Sigmoid colon (tissue), 4 donors: ENCODE data around the gene ACOT12.

Experiments used
- POLR2A ChIP-seq, 2 donors: fragments of 450-650 bp; IDR thresholded peaks; one replicate each; pipeline ENCODE4 v1.6.1; 2016; ENCODE audit warnings: antibody characterized with exemption in 2 of 2, mild to moderate bottlenecking in 2 of 2, moderate library complexity in 2 of 2
- POLR2AphosphoS5 ChIP-seq, 4 donors: sonication (generic); formaldehyde crosslinking; IDR thresholded peaks; one replicate each; pipeline ENCODE4 v1.6.1; 2017; ENCODE audit warnings: antibody characterized with exemption in 4 of 4
- TF ChIP-seq, protein P1 (sequence below), 4 experiments: fragments of 450-650 bp in 3 of 4; fragments of 200-600 bp in 1 of 4; IDR thresholded peaks; one replicate each; pipeline ENCODE4 v1.5.1; 2016 to 2019; ENCODE audit warnings: antibody characterized with exemption in 4 of 4, mild to moderate bottlenecking in 3 of 4, moderate library complexity in 2 of 4

DNA sequence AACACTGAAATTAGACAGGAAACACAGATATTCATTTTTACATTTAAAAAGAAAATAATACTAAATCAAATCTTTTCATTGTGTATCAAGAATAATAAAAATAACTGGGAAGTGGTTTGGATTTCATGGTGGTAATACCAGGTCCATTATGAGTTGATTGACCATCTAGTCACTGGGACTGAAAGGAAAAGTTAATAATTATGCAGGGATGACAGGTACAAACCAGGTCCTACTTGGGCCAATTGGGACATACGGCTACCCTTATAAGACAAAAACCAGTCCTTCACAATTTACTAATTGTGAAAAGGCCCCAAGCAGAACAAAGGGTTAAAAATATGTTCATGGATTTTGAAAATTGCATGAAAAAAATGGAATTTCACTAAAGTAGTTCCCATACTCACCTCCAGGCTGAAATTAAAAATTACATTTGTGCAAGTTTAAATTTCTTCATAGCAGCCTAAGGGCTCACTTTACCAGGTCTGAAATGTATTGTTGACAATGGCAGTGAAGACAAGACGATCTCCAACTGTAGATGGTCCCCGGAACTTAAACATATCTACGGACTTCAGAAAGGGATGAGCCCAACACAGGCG is 48.4 kb downstream of the ACOT12 start:
- TF ChIP-seq POLR2AphosphoS5 (IDR thresholded peaks at IDR 0.05) = no peak
- TF ChIP-seq, protein P1, sequence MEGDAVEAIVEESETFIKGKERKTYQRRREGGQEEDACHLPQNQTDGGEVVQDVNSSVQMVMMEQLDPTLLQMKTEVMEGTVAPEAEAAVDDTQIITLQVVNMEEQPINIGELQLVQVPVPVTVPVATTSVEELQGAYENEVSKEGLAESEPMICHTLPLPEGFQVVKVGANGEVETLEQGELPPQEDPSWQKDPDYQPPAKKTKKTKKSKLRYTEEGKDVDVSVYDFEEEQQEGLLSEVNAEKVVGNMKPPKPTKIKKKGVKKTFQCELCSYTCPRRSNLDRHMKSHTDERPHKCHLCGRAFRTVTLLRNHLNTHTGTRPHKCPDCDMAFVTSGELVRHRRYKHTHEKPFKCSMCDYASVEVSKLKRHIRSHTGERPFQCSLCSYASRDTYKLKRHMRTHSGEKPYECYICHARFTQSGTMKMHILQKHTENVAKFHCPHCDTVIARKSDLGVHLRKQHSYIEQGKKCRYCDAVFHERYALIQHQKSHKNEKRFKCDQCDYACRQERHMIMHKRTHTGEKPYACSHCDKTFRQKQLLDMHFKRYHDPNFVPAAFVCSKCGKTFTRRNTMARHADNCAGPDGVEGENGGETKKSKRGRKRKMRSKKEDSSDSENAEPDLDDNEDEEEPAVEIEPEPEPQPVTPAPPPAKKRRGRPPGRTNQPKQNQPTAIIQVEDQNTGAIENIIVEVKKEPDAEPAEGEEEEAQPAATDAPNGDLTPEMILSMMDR (IDR thresholded peaks at IDR 0.05) = no peak
- TF ChIP-seq POLR2A (IDR thresholded peaks at IDR 0.05) = no peak
